LNCaP clone FGC (cell line): ENCODE results near the gene RAPGEF3.
A peak's percentile ranks its signal among the peaks of the same experiment; 100 is the strongest.

Experiments
- DNase-seq: peaks from one replicate; pipeline ENCODE4 v3.0.0-alpha.2; 2011; ENCODE audit warnings: low read depth
- H3K4me3 ChIP-seq: 2 replicates; pipeline ENCODE4 v1.5.1; 2011; ENCODE audit warnings: mild to moderate bottlenecking, low read depth, low read length, control low read depth
- TF ChIP-seq, protein P1 (sequence below): IDR thresholded peaks from 2 replicates; pipeline ENCODE4 v1.5.1; 2012; ENCODE audit warnings: mild to moderate bottlenecking; ENCODE audit not compliant: control insufficient read depth, insufficient read depth; ENCODE audit errors: extremely low read depth

RAPGEF3 gene

DNA sequence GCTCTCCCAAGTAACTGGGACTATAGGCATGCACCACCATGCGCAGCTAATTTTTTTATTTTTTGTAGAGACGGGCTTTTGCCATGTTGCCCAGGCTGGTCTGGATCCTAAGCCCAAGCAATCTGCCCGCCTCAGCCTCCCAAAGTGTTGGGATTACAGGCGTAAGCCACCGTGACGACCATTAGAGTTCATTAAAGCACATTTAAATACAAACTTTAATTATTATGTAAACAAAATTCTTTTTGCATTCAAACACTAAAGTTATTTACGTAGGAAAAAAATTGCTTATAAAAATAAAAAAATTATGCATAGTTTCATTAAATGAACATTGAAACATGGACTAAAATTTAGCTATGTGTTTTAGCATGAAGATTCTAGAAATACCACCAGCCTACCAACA lies 60.0 kb downstream of the RAPGEF3 start:
- H3K4me3 ChIP-seq = no peak overlapping the region
- DNase-seq = no peak
- TF ChIP-seq, protein P1, sequence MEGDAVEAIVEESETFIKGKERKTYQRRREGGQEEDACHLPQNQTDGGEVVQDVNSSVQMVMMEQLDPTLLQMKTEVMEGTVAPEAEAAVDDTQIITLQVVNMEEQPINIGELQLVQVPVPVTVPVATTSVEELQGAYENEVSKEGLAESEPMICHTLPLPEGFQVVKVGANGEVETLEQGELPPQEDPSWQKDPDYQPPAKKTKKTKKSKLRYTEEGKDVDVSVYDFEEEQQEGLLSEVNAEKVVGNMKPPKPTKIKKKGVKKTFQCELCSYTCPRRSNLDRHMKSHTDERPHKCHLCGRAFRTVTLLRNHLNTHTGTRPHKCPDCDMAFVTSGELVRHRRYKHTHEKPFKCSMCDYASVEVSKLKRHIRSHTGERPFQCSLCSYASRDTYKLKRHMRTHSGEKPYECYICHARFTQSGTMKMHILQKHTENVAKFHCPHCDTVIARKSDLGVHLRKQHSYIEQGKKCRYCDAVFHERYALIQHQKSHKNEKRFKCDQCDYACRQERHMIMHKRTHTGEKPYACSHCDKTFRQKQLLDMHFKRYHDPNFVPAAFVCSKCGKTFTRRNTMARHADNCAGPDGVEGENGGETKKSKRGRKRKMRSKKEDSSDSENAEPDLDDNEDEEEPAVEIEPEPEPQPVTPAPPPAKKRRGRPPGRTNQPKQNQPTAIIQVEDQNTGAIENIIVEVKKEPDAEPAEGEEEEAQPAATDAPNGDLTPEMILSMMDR = no peak

DNA sequence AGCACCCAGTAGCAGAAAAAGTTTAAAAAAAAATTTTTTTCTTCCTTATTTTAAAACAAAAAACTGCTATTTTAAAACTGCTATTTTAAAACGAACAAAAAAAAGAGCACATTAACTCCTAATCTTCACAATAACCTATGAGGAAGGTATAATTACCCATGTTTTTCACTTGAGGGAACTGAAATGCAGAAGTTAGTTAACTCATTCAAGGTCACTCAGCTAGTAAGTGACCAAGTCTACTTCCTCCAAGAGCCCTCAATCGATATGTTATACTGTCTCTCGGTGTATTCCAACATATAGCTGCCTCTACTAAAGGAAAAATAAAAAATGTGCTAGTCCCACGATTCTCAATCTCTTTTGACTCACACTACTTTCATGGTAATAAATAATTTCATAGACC lies 60.6 kb downstream of the RAPGEF3 start:
- DNase-seq = no peak
- TF ChIP-seq, protein P1 = no peak

DNA sequence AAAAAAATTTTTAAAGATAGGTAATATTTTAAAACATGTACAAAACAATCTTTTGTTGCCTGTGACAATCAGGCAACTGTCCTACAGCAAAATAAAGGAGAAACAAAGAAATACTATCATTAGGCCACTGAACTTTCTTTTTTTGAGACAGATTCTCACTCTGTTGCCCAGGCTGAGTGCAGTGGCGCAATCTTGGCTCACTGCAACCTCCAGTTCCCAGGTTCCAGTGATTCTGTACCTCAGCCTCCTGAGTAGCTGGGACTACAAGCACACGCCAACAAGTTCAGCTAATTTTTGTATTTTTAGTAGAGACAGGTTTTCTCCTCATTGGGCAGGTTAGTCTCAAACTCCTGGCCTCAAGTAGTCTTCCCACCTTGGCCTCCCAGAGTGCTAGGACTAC lies 69.5 kb downstream of the RAPGEF3 start:
- TF ChIP-seq, protein P1 = no peak
- no peak overlapping the region for H3K4me3 ChIP-seq
- no peak for DNase-seq

More for the DNA sequence above, 60.6 kb downstream of the RAPGEF3 start:
- H3K4me3 ChIP-seq = no peak overlapping the region

DNA sequence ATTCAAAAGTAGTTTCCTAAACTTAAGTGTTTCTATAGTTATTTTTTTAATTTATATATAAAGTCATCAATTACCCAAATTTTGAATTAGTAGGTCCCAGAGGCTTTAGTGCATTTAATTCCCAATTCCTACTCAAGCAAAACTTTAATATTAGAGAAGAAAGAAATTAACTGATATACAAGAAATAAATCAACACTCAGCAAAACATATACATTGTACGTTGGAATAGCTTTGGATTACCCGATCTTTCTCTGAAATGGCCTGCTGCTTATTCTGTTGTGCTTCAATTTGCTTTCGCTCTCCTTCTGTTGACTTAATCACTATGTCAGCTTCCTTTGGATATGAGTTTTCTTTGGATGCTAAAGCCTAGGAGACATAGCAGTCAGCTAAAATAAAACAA lies 71.0 kb downstream of the RAPGEF3 start:
- H3K4me3 ChIP-seq = no peak overlapping the region
- no peak for DNase-seq

DNA sequence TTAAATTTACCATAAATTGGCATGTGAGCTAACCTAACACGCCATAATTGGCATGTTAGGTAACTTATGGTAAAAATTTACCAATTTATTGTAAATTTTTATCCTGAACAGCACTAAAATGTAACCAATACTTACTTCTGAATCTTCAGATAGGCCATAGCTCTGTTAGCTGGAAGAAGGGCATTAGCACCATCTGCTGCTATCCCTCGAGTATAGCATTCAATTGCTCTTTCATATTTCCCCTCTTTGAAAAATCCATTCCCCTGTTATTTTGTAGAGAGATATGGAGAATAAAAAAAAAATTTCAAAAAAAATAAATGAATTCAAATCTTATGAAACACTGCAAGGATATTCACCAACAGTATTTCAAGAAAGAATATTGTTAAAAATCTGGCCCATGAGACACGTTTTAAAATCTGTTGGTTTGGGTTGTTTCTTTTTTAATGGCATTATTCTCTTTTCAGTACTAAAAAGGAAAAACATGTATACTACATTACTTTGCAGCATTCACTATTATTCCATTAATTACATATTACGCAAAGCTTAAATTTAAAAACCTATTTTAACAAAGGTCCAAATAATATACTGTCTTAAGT lies 71.9 kb downstream of the RAPGEF3 start:
- TF ChIP-seq, protein P1 = peak; percentile 73

More for the DNA sequence above, 71.0 kb downstream of the RAPGEF3 start:
- TF ChIP-seq, protein P1 = no peak

More for the DNA sequence above, 71.9 kb downstream of the RAPGEF3 start:
- no peak for DNase-seq
- no peak overlapping the region for H3K4me3 ChIP-seq
